Osteoblast (primary cell): Measurements from ENCODE around the gene NUP62. TPM values are rescaled to one million over a fixed set of nuclear protein-coding genes. Genes with fewer than 3 reads are reported as not detected.
A peak's percentile ranks its signal among the peaks of the same experiment; 100 is the strongest.
"Not testable (repeated sequence)": the region's sequence is repeated elsewhere in the genome, so short reads cannot be mapped to it uniquely, and the experiment has no call there.

Source experiments
- DNase-seq: peaks from one replicate; pipeline ENCODE4 v3.0.0; 2011; ENCODE audit warnings: low spot score, mixed read lengths; ENCODE audit not compliant: insufficient read length; ENCODE audit errors: missing footprints
- H2AFZ ChIP-seq: 2 replicates; pipeline ENCODE4 v1.6.0; 2011; ENCODE audit warnings: mild to moderate bottlenecking, low read length
- H3K27ac ChIP-seq: 2 replicates; pipeline ENCODE4 v1.5.1; 2011; ENCODE audit warnings: mild to moderate bottlenecking, low read depth, low read length, moderate library complexity
- H3K27me3 ChIP-seq: 2 replicates; pipeline ENCODE4 v1.6.0; 2012; ENCODE audit warnings: mild to moderate bottlenecking, control low read depth, inconsistent platforms, low read length, moderate library complexity; ENCODE audit not compliant: insufficient read depth
- H3K36me3 ChIP-seq: 2 replicates; pipeline ENCODE4 v1.5.1; 2011; ENCODE audit warnings: mild to moderate bottlenecking, low read length, control low read depth, moderate library complexity; ENCODE audit not compliant: insufficient read depth
- H3K4me1 ChIP-seq: 2 replicates; pipeline ENCODE4 v1.5.1; 2011; ENCODE audit warnings: mild to moderate bottlenecking, low read length, control low read depth, moderate library complexity; ENCODE audit not compliant: insufficient read depth
- H3K4me2 ChIP-seq: 2 replicates; pipeline ENCODE4 v1.6.0; 2011; ENCODE audit warnings: mild to moderate bottlenecking, low read length; ENCODE audit not compliant: insufficient read depth
- H3K4me3 ChIP-seq: fragments of 200-600 bp; sonication (generic); 3 replicates; pipeline ENCODE4 v1.5.1; 2012; ENCODE audit warnings: mild to moderate bottlenecking, low read length, inconsistent platforms; ENCODE audit not compliant: insufficient read depth
- H3K79me2 ChIP-seq: 2 replicates; pipeline ENCODE4 v1.6.0; 2012; ENCODE audit warnings: mild to moderate bottlenecking, low read length, control low read depth, inconsistent platforms; ENCODE audit not compliant: insufficient read depth
- H3K9me3 ChIP-seq: 2 replicates; pipeline ENCODE4 v1.5.1; 2011; ENCODE audit warnings: low read depth, low read length, control low read depth
- H4K20me1 ChIP-seq: 2 replicates; pipeline ENCODE4 v1.6.0; 2012; ENCODE audit warnings: mild to moderate bottlenecking, low read length, control low read depth; ENCODE audit not compliant: insufficient read depth
- total RNA-seq: library from RNA; depleted of rRNA; stranded (reverse); fragments of >200 nt; gene quantifications from 2 replicates; pipeline ENCODE4 v1.2.3, GENCODE V29; 2012
- TF ChIP-seq, protein P1 (sequence below): IDR thresholded peaks from 2 replicates; pipeline ENCODE4 v1.5.1; 2011; ENCODE audit warnings: mild to moderate bottlenecking, low read depth, low read length, moderate library complexity; ENCODE audit errors: extremely low read depth

NUP62 gene
- total RNA-seq, 1 donor = 22.8 TPM

DNA sequence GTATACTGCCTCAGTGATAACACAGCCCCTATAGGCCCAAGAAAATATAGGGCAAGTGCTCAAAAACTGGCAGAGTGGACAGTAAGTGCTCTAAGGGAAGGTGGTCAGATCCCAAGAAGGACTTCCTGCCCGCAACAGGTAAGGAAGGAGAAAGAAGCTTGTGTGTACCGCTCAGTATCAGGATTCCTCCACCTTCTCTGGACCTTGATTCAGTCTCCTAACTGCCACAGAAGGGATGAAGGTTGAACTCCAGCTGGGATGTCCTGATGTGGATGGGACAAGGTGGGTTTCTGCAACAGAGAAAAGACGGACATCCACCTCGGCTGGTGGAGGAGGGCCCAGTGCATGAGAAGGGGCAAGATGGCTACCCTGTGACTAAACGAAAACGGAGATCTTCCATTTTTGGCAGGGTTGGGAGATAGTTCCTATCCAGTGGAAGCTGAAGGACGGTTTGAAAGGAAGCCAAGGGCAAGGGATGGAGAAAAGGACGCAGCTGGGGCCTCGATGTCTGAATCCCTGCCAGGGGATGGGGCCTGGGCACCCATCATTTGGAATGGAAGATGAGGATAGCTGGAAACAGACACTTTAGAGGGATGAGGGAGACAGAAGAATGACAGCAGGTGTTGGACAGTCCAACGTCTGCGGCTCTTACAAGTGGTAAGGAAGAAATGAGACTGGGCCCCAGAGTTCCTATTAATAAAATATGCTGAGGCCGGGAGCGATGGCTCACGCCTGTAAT lies 1.6 kb downstream of the NUP62 start:
- TF ChIP-seq, protein P1, sequence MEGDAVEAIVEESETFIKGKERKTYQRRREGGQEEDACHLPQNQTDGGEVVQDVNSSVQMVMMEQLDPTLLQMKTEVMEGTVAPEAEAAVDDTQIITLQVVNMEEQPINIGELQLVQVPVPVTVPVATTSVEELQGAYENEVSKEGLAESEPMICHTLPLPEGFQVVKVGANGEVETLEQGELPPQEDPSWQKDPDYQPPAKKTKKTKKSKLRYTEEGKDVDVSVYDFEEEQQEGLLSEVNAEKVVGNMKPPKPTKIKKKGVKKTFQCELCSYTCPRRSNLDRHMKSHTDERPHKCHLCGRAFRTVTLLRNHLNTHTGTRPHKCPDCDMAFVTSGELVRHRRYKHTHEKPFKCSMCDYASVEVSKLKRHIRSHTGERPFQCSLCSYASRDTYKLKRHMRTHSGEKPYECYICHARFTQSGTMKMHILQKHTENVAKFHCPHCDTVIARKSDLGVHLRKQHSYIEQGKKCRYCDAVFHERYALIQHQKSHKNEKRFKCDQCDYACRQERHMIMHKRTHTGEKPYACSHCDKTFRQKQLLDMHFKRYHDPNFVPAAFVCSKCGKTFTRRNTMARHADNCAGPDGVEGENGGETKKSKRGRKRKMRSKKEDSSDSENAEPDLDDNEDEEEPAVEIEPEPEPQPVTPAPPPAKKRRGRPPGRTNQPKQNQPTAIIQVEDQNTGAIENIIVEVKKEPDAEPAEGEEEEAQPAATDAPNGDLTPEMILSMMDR = no peak
- H3K4me2 ChIP-seq = peak overlapping the region; percentile 11
- no peak overlapping the region for H3K27ac ChIP-seq
- H3K9me3 ChIP-seq = no peaks in the 10 kb centered on the region
- no peak overlapping the region for H2AFZ ChIP-seq
- peaks cover 33% of the 10 kb centered on the region for H4K20me1 ChIP-seq
- H3K4me1 ChIP-seq = peaks cover 3% of the 10 kb centered on the region
- H3K27me3 ChIP-seq = no peaks in the 10 kb centered on the region
- no peak for DNase-seq
- H3K4me3 ChIP-seq = no peak overlapping the region
- peaks cover 62% of the 10 kb centered on the region for H3K79me2 ChIP-seq
- H3K36me3 ChIP-seq = peaks cover 29% of the 10 kb centered on the region

DNA sequence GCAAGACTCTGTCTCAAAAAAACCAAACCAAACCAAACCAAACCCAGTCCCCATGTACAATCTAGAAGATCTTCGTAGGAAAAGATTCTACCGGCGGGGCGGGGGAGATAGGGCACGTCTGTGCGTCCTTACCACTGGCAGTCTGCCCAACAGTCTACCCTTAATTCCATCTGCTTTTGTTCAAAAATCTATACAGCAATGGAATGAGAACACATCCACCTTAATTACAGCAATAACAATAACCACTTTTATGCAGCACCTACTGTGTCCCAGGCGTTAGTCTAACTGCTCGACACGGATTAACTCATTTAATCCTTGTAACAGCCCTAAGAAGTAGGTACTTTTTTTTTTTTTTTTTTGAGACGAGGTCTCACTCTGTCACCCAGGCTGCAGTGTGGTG lies 2.8 kb downstream of the NUP62 start:
- Histone ChIP-seq H3K4me1 (peaks cover 13% of the 10 kb centered on the region), H3K4me2 (no peak overlapping the region), H4K20me1 (peaks cover 41% of the 10 kb centered on the region), H3K36me3 (peaks cover 29% of the 10 kb centered on the region), H3K27ac (no peak overlapping the region), H3K9me3 (no peaks in the 10 kb centered on the region), H3K27me3 (no peaks in the 10 kb centered on the region), H3K4me3 (no peak overlapping the region), H3K79me2 (peaks cover 74% of the 10 kb centered on the region), H2AFZ (no peak overlapping the region)
- TF ChIP-seq, protein P1 = no peak
- no peak for DNase-seq

DNA sequence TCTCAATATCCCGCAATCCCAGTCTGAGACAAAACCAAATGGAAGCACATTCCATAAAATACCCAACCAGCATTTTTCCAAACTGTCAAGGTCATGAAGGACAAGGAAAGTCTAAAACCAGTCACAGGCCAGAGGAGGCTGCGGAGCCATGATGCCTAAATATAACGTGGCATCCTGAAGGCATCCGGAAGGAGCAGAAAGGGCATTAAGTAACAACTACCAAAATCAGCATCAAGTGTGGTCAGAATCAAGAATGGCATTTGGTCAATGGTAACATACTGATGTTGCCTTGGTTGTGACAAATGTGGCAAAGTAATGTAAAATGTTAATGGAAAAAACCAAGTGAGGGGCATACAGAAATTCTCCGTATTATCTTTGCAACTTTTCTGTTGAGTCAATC lies 3.8 kb downstream of the NUP62 start:
- H3K4me2 ChIP-seq = no peak overlapping the region
- H3K27me3 ChIP-seq = no peaks in the 10 kb centered on the region
- peaks cover 13% of the 10 kb centered on the region for H3K4me1 ChIP-seq
- H3K27ac ChIP-seq = no peak overlapping the region
- peaks cover 84% of the 10 kb centered on the region for H3K79me2 ChIP-seq
- peaks cover 49% of the 10 kb centered on the region for H4K20me1 ChIP-seq
- no peaks in the 10 kb centered on the region for H3K9me3 ChIP-seq
- H3K4me3 ChIP-seq = no peak overlapping the region
- DNase-seq = no peak
- H3K36me3 ChIP-seq = peaks cover 33% of the 10 kb centered on the region
- H2AFZ ChIP-seq = no peak overlapping the region
- TF ChIP-seq, protein P1 = no peak

DNA sequence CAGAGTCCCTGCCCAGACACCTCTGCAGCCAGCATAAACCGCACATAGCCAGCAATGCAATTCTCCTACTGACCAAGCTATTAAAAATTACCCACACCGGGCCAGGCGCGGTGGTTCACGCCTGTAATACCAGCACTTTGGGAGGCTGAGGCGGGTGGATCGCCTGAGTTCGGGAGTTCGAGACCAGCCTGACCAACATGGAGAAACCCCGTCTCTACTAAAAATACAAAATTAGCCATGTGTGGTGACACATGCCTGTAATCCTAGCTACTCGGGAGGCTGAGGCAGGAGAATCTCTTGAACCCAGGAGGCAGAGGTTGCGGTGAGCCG lies 4.5 kb downstream of the NUP62 start:
- not testable (repeated sequence) for H3K27ac ChIP-seq, H2AFZ ChIP-seq, H3K4me3 ChIP-seq, H3K9me3 ChIP-seq, DNase-seq, H3K4me2 ChIP-seq, H3K27me3 ChIP-seq
- Histone ChIP-seq H3K36me3 (peaks cover 36% of the 10 kb centered on the region), H3K79me2 (peaks cover 91% of the 10 kb centered on the region), H3K4me1 (peaks cover 10% of the 10 kb centered on the region), H4K20me1 (peaks cover 52% of the 10 kb centered on the region)
